HS-5 (cell line): ENCODE data around the gene DKKL1.
"Not testable (repeated sequence)": the region's sequence is repeated elsewhere in the genome, so short reads cannot be mapped to it uniquely, and the experiment has no call there.

ENCODE experiments used
- DNase-seq: peaks from one replicate; pipeline ENCODE4 v3.0.0-alpha.2; 2012; ENCODE audit warnings: low read depth

The DKKL1 gene

DNA sequence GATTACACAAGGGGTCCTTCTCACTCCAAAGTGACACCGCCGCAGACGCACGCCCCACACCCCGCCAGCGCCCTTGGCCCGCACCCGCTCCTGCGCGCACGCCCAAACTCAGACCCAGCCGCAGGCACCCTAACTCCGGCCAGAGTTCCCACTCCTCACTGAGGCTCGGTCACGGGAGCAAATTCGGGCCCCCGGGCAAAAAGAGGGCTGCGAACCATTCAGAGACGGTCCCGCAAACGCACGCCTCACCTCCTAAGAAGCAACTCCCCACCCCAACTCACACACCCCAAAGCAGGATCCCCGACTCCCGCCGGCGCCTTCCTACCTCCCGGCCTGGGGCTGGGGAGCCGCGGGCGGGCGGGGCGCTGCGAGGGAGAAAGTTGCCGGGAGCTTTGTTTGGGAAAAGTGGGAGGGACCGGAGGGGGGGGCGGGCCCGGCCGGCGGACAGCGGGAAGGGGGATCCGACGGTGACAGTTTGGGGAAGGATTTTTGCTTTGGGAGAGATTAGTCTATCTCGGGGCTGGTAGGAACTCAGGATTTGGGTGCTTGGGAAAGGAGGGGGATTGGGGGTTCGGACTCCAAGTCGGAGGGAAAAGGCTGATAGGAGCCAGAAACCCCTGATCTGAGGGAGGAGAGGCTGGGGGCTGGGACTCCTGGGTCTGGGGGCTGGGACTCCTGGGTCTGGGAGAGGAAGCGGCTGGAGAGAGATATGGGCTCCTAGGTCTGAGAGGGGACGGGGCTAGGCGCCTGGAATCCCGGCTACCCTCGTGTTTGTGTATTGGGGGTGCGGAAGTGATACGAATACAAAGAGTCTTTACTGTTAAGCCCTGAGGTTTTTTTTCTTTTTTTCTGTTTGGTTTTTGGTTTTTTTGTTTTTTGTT is 1.4 kb upstream of the DKKL1 start, which contains the start of gene TEAD2:
Gene TEAD2, minus strand, starts transcription at position 369 of the 881 bp plus-strand sequence. CDS start 2,341 bp downstream, outside the sequence.
- no peak for DNase-seq

DNA sequence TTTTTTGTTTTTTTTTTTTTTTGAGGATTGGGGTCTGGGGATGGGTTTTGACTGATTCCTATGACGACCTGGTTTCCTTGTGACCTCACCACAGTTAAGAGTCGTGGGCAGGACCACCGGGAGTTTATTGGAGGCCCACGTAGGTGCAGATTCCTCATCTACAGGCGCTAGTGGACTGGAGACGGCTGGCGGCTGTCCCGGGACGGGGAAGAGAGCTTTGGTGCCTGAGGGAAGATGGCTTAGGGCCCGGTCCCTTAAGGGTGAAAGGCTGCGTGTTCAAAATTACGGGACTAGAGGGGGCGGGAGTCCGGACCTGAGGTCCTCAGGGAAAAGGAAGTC is 779 bp upstream of the DKKL1 start:
- no peak for DNase-seq

DNA sequence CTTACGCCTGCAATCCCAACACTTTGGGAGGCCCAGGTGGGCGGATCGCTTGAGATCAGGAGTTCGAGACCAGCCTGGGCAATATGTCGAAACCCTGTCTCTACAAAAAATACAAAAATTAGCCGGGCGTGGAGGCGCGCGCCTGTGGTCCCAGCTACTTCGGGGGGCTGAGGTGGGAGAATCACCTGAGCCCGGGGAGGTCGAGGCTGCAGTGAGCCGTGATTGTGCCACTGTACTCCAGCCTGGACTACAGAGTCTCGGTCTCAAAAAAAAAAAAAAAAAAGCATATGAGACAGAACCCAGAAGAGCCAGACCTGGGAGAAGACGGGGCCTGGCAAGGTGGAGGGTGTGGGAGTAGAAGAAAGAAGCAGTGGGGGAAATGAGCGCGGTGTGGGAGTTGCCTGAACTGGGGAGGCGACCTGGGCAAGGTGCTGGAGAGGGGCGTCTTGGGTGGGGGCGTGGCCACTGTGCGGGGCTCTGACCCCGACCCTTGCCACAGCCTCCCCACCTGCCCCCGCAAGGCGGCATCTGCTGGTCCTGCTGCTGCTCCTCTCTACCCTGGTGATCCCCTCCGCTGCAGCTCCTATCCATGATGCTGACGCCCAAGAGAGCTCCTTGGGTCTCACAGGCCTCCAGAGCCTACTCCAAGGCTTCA is 533 bp downstream of the DKKL1 start:
- DNase-seq = no peak

DNA sequence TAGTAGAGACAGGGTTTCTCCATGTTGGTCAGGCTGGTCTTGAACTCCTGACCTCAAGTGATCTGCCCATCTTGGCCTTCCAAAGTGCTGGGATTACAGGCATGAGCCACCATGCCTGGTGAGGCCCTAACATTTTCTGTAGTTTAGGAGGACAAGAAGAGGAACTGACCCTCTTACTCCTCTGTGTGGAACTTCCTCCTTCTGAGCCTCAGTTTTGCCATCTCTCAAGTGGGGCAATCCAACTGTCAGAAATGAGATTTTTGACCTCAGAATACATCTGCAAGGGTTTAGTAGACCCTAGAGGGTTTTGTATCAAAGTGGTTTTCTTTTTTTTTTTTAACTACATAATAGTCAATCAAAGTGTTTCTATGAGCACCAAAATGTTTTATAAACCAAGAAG is 2.4 kb downstream of the DKKL1 start:
- no peak for DNase-seq

DNA sequence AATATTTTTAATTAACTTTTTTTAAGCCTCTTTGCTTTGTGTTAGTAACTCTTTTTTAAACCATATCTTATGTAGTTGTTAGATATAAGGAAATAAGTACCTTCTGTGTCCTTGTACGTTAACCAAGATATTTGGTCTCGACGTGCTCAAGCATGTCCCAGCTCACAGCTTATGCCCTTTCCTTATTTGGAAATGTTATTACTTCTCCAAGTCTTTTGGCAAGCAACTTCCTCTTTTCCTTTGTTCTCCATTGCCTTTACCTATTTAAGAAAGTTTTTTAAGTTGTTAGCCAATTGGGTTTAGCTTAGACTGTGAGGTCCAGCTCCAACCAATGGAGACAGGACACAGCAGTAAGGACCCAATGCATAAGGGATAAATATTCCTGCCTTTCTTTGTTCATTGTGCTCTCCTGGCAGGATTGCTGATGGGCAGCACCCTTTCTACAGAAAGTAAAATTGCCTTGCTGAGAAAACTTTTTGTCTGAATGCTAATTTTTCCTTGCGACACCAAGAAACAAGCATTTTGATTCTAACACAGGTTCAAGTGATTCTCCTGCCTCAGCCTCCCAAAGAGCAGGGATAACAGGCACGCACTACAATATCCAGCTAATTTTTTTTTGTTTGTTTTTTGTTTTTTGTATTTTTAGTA is 5.2 kb downstream of the DKKL1 start:
- DNase-seq = no peak

DNA sequence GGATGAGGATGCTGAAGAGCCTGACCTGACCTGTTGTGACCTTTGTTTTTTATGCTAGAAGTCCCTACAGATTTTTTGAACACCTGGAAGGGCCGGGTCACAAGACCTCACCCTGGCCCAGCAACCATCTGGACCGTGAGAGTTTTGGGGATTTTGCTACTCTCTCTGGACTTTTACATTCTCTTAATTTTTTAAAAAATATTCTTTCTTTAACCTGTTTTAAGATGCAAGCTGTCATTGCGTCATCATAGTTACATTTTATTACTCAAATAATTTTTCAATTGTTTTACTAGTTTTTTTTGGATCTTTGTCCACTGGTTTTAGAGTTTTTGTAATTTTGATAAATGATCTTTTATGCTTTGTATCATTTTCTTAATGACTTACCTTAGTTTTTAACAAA is 7.5 kb downstream of the DKKL1 start:
- no peak for DNase-seq

DNA sequence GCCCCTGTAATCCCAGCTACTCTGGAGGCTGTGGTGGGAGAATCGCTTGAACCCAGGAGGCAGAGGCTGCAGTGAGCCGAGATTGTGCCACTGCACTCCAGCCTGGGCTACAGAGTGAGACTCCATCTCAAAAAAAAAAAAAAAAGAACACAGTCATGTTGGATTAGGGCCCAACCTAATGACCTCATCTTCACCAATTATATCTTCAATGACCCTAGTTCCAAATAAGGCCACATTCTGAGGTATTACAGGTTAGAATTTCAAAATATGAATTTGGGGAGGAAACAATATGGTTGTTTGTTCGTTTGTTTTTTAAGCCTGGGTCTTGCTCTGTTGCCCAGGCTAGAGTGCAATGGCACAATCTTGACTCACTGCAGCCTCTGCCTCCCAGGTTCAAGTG is 9.5 kb downstream of the DKKL1 start:
- not testable (repeated sequence) for DNase-seq

DNA sequence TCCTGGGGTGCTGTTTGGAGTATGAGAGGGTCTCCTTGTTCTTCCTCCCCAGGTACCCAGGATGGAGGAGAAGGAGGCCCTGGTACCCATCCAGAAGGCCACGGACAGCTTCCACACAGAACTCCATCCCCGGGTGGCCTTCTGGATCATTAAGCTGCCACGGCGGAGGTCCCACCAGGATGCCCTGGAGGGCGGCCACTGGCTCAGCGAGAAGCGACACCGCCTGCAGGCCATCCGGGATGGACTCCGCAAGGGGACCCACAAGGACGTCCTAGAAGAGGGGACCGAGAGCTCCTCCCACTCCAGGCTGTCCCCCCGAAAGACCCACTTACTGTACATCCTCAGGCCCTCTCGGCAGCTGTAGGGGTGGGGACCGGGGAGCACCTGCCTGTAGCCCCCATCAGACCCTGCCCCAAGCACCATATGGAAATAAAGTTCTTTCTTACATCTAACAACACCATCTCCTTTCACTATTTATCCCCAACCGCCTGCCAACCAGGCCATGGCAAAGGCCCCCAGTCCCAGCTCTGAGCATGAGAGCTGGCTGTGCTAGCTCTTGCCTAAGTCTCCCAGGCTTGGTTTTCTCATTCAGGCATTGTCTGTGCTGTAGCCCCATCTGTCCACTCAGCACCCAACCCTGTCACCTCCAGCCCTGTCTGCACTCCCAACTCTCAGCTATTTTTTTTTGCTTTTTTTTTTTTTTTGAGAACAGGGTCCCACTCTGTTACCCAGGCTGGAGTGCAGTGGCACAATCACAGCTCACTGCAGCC is 11.2 kb downstream of the DKKL1 start:
- DNase-seq = no peak

DNA sequence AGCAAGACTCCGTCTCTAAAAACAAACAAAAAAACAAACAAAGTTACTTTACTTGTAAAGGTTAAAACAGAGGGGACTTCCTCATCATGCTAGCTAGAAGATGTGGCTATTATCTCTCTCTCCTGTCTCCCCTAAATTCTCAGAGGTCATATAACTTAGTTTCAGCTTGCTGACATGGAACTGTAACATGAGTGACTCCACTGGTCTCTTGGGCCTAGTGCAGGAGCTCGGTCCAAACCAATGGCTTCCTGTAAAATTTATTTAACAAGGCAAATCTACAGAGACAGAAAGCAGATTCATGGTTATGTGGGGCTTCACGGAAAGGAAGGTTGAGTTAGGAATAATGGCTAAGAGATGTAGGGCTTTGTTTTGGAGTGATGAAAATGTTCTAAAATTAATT is 14.8 kb downstream of the DKKL1 start:
- DNase-seq = no peak

DNA sequence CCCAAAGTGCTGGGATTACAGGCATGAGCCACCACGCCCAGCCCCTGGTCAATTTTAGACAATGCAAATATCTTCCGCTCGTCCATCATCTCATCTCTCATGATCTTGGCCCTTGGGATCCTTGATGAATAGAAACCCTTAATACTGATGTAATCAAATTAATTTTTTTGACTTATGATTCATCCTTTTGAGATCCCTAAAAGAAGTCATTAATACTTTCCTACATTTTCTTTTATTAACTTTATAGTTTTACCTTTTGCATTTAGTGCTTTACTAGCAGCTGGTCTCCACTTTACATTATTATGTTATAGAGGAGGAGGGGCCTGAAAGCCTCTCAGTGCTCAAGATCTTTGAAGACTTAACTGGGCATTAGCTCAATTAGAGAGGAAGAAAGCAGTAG is 16.7 kb downstream of the DKKL1 start:
- DNase-seq = no peak

DNA sequence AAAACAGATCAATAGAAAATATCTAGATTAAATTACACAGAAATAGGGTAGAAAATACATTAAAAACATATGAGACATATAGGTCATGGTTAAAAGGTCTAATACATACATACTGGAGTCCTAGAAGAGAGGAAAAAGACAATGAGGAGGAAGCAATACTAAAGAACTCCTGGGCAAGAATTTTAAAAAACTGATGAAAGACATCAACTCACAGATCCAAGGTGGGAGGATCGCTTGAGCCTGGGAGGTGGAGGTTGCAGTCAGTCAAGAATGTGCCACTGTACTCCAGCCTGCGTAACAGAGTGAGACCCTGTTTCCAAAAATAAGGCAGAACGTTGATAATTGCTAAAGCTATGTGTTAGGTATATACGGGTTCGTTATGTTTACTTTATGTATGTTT is 19.0 kb downstream of the DKKL1 start:
- no peak for DNase-seq

DNA sequence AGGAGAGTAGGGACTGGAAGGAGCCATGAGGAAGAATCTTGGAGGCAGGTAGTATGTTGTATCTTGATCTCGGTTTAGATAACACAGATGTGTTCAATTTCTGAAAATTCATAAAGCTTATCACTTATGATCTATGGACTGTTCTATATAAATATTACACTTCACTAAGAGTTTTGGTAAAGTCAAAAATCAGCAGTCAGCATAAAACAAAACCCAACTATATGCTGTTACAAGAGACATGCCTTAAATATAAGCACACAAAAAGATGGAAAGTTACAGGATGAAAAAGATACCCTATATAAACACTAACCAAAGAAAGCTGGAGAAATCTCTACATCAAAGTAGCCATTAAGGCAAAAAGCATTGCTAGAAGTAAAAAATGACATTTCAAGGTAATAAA is 19.9 kb downstream of the DKKL1 start:
- no peak for DNase-seq

DNA sequence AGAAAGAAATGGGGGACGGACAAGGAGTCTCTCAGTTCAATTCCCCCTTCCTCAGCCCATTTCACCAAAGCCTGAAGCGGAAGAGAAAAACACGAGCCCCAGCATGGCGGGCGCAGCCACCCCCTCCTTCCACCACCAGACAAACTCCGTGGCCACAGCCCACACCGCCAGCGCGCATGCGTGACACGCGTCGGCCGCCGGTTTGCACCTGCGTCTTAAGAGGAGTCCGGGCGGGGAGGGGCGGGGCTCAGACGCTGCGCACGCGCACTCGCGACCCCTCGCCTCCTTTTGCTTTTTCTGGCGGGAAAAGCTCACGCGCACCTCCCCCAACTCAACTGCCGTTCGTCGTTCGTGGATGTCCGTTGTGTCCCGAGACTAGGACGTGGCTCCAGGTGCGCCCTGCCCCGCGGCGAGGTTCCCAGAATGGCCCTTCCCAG is 24.3 kb downstream of the DKKL1 start, which contains the start of gene KASH5:
Gene KASH5, plus strand, starts transcription at position 314 of the 437 bp plus-strand sequence. CDS start 2,635 bp downstream, outside the sequence.
- no peak for DNase-seq

DNA sequence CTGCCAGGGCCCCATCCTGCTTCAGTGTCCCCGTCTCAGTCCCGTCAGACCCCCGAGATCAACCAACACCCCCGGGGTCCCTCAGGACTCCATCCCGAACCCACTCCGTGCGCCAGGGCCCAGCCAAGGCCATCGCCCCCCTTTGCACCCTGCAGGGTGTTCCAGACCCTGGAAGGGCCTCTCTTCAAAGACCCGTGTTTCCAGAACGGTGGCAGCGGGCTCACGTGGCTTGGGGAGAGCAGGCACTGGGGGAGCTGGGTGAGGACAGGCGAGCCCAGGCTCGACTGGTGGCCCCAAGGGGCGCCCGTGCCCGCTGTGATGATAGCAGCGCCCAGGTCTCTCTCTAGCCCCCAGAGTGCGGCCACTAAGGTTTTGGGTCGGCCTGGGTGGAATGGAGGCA is 25.7 kb downstream of the DKKL1 start:
- DNase-seq = no peak

DNA sequence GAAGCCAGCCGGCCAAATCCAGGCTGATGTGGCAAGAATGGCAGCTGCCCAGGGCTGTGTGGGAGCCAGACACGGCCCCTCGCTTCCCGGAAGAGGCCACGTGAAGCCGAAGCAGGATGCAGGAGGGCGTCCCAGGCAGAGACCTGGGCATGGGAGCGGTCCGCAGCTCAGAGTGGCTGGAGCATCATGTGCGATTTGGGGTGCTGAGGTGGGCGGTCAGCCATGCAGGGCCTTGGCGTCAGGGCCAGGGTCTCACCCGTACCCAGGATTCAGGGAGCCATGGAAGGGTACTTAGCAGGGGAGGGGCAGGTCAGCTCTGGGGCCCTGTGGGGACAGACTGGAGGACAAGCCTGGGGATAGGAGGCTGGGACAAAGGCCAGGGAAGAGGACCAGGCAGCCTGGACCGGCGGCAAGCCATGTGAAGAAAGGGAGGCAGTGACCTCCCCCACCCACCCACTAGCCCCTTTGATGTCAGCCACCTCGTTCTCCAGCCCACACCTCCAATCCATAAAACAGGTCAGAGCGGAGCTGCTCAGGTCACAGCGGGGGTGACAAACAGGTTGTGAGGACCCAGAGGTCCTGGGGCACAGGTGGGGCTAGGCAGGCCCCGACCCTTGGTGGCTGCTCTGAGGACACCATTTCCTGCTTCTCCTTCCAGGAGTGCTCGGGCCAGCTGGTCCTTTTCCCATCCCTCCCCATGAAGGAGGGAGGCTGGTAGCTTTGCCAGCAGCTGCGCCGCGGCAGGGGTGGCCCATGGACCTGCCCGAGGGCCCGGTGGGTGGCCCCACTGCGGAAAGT is 26.7 kb downstream of the DKKL1 start:
- DNase-seq = no peak

DNA sequence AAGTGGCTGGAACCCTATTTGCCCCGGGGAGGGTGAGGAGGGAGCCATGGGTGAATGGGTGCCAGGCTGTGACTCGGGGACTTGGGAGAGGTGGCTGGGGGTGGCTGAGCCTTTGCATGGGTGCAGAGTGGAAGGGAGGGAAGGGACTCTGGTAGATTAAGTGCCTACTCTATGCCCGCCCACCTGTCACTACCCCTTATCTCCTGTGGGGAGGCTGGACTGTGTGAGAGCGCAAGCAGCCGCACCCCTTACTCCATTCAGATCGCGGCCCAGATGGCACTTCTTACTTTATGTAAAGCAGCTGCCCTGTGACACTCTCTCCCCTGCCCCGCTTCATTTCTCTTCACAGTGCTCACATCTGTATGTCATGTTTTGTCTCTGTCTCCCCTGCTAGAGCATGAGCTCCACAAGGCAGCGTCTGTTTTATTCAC is 27.3 kb downstream of the DKKL1 start:
- DNase-seq = no peak

DNA sequence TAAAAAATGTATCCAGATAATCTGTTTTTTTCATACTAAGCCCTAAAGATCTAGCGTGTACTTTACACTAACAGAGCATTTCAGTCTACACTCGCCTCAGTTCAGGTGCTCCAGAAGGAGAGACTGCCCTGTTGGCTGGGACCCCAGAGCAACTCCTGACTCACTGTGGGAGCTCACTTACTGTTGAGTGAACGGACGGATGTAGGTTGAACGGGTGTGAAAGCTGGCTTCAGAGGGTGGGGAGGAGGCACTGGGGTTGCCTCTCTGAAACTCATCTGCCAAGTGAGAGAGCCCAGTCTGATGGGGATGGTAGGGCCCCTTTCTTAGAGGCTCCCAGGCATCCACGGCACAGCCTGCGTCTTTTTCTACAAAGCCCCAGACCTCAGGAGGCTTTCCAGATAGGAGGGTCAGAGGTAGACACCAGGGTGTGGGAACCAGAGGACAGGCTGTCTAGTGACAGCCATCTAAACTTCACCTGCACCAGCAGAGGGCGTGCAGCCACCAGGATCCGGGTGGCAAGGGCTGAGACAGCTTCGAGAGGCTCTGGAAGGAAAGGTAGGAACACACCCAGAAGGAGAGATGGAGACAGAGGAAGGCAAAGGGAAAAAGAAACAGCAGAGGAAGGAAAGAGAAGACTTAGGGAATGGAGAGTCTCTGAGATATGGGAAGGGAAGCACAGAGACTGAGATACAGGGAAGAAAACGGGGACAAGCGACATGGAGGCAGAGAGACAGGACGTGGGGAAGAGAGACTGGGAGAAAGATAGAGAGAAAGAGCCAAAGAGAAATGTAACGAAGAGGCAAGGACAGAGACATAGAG is 28.1 kb downstream of the DKKL1 start:
- DNase-seq = peak; percentile 28

DNA sequence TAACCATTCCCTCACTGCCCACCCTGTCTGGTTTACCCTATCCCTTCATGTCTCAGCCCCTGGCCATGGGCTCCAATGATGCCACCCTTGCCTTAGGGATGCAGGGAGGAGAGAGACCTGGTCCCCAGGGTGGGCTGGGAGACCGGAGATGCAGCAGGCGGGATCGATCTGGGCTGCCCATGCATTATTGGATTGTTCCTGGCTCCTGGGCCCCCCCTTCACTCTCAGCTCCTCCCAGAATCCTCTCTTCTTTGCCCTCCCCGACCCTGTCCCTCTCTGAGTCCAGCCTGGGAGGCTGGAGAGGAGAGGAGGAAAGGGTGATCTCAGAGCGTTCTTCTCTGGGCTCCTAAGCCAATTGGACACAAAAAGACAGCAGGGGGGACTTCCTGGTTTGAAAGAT is 30.2 kb downstream of the DKKL1 start:
- DNase-seq = no peak

DNA sequence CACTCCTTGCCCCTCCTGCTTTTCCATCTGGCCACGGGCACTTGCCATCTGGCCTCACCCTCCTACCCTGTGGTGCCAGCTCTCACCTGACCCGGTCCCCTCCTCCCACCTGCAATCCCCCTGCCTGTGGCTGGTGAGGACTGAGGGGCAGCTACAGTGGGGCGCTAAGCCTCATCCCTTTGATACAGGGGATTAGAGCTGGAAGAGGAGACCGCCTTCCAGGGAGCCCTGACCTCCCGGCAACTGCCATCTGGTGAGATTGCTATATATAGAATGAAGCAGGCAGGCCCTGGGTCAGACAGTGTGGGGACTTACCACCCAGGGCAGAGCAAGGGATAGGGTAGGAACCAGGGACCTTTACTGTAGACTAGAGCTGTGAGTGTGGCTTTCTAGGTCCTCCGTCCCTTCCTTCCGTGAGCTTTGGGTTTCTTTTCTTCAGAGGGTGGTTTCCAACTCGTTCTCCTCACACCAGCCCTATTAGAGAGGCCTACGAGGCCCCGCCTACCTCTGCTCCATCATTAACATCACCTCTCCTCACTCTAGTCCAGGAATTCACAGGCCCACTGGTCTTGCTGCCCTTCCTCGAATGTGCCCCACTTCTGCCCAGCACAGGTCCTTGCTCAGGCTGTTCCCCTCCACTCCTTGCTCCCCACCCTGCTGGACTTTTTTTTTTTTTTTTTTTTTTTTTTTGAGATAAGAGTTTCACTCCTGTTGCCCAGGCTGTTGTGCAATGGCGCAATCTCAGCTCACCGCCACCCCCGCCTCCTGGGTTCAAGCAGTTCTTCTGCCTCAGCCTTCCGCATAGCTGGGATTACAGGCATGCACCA is 32.1 kb downstream of the DKKL1 start:
- no peak for DNase-seq
